DMS153 treated with DMSO at 0.1 percent for 48 hours (cell line): ENCODE measurements around the gene DNMBP.
"Not testable (repeated sequence)": the region's sequence is repeated elsewhere in the genome, so short reads cannot be mapped to it uniquely, and the experiment has no call there.

ENCODE experiments used
- DNase-seq: peaks from one replicate; lab custom pipeline; 2025; ENCODE audit not compliant: unreplicated experiment; lab: John Stamatoyannopoulos, UW

DNMBP gene

DNA sequence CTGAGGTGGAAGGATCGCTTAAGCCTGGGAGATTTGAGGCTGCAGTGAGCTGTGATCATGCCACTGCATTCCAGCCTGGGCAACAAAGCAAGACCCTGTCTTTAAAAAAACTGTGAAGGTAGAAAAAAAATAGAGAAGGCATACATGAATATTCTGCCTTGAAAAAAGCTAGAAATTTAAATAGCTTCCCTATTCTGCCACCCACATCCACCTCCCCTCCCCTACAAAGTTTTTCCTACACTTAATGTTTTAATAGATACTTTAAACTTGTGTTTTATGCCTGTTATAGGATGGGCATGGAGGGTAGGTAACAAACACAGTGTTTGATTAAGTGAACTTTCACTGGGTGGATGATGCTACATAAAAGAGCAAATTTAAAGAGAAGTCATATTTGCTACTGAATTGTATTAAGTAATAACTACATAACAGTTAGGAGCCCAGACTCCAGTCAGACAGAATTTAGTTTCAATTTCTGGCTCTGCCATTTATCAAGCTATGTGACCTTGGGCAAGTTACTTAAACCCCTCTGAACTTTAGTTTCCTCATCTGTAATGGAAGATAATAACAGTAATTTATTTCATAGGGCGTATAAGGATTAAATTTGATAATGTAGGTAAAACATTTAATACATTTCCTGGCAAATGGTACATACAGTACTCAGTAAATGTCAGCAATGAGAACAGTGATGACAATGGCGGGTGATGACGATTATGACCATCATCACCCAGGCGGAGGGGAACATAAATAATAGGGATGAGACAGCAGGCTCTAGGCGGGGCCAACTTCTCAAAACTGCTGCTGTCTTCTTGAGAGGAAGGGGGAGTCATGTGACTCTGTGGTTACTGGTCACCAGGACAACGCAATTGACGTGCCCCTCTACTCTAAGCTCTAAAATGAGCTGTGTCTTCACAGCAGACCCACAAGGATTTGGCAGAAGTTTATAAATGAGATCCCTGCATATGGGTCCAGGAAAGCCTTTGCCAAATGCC, 15.8 kb downstream of the DNMBP start:
- no peak for DNase-seq

DNA sequence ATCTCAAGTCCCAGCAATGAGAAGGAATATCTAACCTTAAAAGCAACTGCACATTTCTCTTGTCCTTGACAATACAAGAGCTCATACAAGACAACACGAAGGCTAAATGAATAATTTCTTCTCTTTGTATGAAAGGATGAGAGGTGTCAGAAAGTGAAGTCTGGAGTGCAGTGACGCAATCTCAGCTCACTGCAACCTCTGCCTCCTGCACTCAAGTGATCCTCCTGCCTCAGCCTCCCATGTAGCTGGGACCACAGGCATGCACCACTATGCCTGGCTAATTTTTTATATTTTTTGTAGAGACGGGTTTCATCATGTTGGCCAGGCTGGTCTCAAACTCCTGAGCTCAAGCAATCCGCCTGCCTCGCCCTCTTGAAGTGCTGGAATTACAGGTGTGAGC, 24.1 kb downstream of the DNMBP start:
- not testable (repeated sequence) for DNase-seq

DNA sequence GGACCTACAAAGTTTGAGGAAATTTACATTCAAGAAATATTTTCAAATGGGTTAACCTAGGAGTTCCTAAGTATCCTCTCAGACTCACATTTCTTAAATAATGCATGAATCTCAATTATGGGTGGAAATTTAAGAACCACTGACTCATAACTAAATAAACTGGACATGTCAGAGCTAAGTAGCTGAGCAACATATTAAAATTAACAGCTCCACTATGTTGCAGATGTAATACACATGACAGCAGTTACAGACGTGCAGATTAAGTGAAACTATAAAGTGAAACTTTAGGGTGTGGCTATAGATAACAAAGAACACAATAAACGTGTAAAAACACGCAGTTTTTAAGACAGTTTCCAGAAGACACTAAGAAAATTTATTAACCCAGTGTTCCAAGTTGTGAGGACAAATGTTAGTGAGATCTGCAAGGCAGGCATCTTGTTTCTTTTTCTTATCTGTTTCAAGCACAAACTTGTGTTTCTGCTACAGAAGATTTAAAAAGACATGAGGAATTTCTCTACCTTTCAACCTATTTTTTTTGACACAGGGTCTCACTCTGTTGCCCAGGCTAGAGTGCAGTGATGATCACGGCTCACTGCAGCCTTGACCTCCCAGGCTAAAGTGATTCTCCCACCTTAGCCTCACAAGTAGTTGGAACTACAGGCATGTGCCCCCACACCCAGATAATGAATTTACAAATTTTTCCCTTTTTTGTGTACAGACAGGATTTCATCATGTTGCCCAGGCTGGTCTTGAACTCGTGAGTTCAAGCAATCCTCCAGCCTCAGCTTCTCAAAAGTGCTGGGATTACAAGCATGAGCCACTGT, 25.3 kb downstream of the DNMBP start:
- DNase-seq, result no peak

DNA sequence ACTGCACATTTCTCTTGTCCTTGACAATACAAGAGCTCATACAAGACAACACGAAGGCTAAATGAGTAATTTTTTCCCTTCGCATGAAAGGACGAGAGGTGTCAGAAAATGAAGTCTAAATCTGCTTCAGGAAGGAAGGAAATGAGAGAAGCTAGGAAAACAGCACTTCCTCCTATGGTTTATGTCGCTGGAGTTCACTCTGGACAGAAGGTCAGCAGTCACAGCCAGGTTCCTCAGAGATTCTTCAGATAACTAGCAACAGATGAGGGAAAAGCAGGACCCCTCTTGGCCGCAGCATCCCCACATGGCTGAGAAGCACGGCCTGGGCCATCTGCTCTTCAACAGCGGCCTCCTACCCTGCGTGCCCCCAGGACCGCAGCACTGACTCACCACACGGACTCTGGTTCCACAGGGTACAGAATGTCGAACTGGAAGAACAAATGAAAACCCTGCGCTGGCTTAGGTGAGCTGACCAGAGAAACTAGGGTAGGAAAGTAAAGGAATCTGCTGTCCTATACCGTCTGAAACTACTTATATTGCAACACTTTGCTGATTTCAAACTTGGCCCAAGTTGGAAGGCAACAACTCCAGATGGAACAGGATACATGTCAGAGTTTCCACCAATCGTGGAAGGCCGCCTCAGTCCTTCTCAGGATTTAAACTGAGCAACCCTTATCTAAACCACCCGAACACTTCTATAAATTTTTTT, 26.3 kb downstream of the DNMBP start:
- no peak for DNase-seq

DNA sequence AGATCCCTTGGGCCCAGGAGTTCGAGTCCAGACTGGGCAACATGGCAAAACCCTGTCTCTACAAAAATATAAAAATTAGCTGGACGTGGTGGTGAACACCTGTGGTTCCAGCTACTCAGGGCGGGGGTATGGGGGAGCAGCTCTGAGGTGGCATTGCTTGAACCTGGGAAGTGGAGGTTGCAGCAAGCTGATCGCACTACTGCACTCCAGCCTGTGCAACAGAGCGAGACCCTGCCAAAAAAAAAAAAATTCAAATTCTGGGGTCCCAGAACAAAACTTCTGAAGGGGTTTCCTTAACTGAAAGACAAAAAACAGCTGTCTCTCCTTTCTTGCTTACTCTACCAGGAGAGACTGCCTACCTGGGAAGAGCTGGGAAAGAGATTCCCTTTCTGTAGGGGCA, 27.0 kb downstream of the DNMBP start:
- DNase-seq, result no peak

DNA sequence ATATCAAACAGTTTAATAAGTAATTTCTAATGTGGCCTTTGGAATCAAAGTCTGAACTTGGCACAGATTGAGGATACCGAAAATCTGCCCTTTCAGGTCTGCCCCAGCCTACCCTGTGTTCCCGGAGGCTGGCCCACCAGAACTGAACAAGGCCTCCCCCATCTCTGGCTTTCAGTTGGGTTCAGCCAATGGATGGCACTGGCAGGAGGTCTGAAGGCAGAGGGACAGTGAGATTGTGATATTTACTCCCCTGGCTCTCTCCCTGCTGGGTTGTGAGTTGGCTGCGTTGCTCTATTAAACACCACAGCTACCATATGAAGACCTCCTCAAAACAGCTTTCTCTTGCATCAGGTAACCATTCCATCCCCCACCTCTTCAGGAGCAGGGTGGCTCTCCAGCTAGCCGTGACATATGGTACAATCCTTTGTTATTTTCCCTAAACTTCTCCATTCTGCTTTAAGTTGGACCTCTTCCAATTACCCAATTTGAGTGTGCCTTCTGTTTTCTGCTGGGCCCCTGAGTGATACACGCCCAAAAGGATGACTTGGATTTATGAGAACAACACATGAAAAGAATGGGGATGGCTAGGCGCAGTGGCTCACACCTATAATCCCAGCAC, 28.1 kb downstream of the DNMBP start:
- DNase-seq, result no peak

DNA sequence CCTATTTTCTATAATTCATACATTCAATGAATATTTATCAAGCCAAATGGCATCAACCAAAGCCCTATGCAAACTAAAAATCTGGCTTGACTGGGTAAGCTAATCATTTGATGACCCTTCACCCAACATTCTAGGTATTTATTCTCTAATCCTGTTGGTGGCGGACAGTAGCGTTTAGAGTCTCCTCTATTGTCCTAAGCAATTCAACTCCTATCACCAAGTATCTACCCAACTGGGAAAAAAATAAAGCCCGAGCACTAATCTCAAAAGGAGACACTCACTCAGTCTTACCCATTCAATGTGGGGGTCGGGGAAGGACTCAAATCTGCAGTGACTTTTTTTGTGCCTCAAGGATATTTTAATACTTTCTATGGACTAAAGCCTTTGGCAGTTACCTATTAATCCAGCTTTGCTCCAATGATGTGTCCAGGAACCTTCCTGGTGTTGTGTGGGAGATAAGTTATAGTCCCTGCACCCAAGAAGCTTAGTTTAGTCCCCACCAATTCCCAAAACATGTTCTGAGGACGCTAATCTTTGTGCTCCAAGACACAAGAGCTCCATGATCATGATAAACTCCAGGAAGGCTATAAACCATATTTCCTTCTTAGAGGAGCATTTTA, 30.6 kb downstream of the DNMBP start:
- DNase-seq, result no peak

DNA sequence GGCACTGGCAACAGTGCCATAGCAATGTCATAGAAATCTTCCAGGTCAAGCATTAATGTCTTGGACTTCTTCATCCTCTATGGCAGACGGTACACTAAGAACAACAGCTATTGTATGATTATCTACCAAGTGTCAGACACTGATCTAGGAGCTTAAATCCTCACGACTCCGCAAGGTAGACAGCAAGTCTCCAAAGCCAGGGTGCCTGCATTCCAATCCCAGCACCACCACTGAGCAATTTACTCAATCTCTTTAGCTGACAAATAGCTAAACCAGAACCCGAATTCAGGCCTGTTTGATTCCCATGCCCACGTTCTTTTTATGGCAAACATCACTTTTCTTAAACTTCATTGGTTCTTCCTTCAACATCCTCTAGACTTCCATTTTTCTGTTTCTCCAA, 31.8 kb downstream of the DNMBP start:
- no peak for DNase-seq

DNA sequence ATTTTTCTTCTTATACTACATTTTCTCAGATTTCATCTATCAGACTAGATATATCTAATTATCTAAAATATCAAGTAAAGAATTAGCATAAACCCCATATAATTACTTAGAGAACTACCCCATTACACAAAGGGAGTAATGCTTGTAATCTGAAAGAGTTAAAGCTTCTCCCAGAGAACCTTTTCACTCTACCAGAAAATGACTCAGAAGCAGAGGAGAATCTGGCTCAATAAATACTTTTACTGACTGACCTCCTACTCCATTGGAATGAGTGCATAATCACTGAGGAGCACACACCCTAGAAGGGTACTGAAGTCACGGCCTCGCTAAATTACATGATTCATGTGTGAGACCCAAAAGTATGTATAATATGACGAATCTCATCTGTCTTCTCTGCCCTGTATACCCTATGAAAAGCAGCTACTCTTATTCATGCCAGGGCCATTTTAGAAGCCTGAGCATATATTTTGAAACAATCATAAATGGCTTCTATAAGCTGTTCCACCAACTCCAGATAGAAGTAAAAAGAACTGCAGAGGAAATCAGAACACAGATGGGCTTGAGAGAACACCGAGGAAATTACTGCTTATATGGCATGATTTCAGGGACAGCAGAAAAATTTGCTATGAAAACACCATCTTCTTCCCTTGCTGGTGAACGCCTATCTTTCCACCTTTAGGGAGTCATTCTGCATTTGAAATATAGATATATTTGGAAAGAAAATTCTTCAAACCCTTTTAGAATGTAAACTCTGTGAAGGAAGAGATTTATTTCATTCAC, 32.7 kb downstream of the DNMBP start:
- DNase-seq, result no peak

DNA sequence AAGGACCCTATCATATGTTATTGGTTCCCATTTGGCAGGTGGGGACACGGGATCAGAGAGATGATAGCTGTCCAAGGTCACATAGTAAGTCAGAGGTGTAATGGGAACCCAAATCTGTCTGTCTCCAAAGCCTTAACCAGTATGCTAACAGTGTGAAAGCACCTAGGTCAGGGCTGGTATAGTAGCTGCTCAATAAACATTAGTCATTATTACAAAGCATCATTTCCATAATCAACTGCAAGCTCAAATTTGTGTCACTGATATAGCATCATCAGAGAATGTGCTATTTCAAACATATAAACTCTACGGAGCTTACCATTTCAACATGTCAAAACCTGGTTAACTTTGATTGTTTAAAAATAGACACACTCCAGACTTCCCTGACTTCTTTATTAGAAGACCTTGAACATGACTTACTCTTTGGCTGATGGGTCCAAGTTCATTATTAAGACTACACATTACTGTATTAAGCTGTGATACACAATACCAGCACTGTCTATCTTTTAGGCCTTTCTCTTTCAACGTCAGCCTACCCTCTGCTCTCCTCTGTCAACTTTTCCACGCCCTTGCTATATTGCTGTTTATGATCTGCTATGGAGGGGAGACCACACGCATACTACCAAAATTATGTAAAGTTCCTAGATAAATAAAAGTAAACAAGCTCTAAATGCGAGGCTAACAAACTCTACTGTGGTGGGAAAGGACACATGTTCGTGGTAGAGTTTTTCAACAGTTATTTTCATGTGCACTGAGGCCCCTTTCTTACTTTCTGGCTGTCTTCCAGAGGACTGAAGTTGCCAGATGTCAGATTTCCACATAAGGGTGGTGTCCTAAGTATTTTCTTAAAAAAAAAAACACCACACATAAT, 33.6 kb downstream of the DNMBP start:
- DNase-seq, result no peak

DNA sequence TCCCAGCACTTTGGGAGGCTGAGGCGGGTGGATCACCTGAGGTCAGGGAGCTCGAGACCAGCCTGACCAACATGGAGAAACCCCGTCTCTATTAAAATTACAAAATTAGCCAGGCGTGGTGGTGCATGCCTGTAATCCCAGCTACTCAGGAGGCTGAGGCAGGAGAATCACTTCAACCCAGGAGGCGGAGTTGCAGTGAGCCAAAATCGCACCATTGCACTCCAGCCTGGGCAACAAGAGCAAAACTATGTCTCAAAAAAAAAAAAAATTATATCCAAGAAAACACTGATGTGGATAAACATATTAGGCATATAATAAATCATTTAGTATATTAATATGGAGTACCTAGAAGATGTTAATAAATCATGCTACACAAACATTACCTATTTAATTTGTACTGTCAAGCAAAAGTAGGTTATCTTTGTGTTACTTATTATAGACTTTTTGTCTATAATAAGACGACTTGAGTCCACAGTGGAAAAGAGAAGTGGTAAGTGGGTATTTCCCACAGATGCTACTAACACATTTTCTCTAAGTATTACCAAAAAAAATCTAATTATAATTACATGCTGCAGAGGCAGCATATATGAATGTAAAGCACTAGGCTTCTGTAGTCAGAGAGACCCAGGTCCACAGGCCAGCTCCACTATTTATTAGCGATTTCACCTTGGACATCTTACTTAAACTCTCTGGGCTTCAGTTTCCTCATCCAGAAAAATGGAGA, 34.5 kb downstream of the DNMBP start:
- no peak for DNase-seq

DNA sequence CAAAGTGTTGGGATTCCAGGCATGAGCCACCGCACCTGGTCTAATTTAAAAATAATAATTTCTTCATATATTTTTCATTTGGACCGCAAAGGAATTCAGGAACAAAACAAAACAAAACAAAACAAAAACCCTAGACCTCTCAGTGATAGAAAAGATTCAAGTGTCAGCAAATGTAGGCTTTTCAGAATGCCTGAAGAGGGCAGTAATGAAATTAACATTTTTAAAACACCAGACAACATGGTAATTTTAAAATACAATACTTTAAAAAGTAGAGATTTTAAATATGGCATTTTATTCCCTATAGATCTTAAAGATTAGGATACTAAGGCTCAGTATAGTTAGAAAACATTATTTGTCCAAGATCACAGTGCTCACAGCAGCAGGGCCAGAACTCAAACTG, 36.6 kb downstream of the DNMBP start:
- no peak for DNase-seq

DNA sequence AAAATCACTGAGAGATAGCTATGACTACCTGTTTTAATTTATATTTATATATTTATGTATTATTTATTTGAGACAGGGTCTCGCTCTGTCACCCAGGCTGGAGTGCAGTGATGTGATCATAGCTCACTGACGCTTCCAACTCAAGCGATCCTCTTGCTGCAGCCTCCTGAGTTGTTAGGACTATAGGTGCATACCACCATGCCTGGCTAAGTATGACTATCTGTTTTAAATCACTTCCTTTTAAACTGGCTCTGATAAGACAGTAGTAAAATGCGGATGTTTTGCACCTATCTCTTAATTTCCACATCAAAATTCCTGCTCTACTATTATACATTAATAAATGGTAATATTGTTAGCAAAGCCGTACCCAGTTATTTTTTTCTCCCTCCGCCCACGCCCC, 41.8 kb downstream of the DNMBP start:
- DNase-seq, result no peak

DNA sequence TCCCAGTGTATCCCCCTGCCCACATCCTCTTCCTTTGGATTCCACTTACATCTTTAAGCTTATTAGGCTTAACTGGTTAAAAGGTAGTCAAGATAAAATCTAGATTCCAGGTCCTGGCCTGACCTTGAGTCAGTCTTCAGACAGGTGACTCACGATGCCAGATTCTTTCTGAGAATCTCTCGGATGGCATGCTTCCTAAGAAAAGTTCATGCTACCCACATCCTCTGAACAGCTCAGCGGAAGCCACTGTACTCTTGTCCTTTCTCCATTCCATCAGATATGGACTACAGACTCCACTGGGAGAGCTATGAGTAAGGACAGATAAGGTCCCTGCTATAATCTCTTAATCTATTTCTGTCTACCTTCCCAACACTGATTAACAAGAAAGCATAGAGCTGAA, 43.4 kb downstream of the DNMBP start:
- no peak for DNase-seq

DNA sequence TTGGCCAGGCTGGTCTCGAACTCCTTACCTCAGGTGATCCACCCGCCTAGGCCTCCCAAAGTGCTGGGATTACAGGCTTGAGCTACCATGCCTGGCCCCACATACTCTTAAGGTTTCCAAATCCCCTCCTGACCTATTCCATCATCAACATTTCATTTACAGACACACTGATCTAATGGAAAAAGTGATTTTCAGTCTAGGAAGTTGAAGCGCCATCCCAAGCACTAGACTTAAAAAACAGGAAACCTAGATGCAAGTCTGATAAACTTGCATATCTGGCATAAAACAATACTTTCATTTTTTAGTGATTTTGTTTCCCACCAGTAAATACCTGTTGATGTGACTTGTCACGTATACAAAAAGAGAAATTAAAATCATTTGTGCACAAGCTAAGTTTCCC, 44.0 kb downstream of the DNMBP start:
- DNase-seq, result no peak

DNA sequence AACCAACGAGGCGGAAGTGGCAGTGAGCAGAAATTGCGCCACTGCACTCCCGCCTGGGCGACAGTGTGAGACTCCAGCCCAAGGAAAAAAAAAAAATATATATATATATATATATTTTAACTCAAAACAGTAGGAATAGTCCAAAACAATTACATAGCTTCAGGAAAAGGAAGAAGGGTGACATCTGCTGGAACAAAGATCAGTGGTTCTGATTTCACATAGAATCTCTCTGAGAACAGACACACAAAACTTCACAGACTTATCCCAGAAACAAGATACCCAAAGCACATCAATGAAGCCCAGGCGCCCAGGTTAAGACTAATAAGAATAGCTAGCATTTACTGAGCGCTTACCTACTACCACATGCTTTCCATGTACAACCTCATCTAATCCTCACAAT, 45.0 kb downstream of the DNMBP start:
- no peak for DNase-seq

DNA sequence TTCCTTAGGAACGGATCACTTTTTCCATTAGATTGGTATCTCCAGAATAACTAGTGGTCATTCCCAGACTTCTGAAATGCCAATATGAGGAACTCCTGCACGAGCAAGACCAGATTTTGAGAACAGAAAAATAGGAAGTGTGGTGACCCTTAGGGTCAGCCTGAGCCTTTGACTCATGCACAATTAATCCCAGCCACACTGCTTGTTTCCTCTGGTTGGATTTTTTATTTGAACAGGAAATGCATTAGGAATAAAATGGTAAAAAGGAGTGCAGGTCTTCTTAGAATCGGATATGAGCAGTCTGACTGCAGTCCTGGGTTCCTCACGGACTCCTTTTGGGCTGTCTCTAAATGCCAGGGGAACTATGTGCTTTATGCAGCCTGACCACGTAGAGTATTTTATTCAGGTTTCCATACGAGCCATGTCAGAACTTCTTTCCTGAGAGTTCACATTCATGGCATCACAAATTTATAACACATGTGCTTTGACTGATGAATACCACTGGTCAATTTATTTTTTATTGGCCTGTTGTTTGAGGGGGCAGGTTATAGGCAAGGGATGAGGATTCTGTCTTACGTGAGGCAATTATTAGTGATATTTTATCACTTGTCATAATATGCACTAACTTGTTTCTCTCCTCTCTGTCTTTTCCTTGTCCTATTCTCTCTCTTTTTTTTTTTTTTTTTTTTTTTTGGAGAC, 46.1 kb downstream of the DNMBP start:
- not testable (repeated sequence) for DNase-seq

DNA sequence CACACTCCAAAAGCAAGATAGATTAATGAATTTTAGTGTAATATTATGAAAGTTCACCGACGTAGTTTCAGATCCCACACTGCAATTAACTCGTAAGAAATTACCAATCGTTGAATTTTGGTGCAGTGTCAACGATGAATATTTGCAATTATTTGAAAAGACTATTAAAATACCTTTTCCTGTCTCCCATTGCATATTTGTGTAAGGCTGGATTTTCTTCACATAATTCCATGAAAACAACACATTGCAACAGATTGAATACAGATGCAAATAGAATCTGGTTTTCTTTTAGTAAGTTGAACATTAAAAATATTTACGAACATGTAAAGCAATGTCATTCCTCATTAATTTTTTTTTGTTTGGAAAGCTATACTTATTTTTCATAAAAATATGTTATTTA, 50.9 kb downstream of the DNMBP start:
- no peak for DNase-seq
